Renal cortex interstitium (tissue), 11 donors: Measurements from ENCODE around the gene POLR2B. TPM values are rescaled to one million over a fixed set of nuclear protein-coding genes. Genes with fewer than 3 reads are reported as not detected.
A peak's percentile ranks its signal among the peaks of the same experiment; 100 is the strongest.

ENCODE experiments used
- DNase-seq, 11 donors: peaks; one replicate each; pipeline ENCODE4 v3.0.0-alpha.2; 2013; ENCODE audit warnings: low read depth in 9 of 11, low spot score in 4 of 11; ENCODE audit errors: extremely low read depth in 1 of 11
- polyA plus RNA-seq, 3 donors: library from polyadenylated mRNA; unstranded; fragments of 120-200 nt; gene quantifications; one replicate each; pipeline ENCODE4 v1.2.1, GENCODE V29; 2013; ENCODE audit not compliant: insufficient read length in 3 of 3

POLR2B gene
- polyA plus RNA-seq, 3 donors = 101 to 120 (median 104) TPM

DNA sequence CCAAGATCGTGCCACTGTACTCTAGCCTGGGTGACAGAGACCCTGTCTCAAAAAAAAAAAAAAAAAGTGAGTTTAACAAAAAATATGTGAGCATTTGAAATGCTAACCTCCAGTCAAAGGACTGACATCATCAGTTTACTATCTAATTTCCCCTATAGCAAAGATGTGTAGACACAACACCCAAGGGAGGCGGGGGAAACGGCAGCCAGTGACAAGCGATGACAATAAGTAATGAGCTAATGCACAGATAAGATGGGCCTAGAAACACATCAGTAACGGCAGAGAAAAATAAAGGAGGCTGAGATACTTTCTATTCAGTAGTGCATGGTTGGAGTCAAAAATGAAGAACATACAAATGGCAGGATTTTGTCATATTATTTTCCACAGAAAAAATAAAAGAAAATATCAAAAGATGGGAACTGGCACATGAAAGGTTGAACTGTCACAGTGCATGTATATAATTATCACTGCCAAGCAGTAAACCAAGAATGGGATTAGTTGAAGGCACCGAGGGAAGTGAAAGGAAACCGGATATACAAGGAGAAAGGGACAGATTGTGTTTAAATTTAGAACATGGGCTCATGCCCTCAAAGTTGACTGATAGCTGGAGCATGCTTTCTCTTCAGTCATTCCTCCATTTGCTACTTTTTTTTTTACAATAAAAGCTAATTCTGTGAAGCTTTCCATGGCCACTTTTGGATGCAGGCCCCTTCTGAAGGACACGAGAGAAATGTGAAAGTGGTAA lies 89.7 kb downstream of the POLR2B start:
- no peak for DNase-seq

DNA sequence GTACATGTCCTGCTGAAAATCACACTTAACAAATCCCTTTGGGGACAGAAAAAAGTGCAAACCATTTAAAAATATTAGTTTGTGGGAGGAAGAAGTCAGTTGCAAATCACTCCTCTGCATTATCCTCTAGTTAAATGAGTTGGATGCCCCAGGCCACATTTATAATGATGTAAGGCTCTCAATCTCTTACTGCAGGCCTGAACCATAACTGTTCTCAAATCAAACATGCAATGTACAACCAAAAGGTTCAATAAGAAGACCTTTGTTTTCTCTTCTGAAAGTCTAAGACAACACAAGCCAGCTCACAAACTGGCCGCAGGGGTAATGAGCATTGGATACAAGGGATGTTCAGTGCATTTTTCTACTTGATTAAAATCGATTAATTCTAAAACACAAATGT lies 91.8 kb downstream of the POLR2B start:
- DNase-seq = no peak

DNA sequence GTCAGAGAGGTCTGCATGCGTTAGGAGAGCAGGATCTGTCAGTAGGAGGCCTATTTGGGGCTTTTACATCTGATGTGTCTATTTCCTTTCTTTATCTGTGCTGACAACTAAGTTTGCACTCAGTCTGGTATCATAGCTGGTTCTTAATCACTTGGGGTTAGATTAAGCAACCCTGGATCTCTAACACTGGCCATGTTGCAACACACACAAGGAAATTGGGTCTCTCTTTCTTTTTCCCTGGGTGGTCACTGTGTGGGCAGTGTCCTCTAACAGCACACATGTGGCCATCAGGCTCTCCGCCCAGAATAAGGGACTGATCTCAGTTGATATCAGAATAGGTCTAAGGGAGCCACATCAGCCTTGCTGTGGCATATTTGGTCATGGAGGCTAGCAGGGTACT lies 92.6 kb downstream of the POLR2B start:
- DNase-seq = no peak

DNA sequence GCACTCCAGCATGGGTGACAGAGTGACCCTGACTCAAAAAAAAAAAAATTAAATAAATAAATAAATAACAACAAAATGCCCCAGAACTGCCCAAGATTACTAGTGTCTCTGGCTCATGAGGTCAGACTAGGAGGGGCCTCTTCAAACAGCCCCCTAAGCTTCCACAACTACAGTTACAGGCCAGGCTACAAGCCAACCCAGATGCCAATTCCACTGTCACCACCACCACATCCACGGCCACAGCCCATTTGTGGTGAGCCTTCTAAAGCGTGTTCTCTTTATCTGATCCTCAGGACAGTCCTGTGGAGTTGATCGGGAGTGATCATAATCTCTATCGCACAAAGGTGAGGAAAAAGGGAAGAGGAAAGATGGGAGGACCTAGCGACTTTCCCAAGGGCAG lies 94.9 kb downstream of the POLR2B start:
- DNase-seq = no peak

DNA sequence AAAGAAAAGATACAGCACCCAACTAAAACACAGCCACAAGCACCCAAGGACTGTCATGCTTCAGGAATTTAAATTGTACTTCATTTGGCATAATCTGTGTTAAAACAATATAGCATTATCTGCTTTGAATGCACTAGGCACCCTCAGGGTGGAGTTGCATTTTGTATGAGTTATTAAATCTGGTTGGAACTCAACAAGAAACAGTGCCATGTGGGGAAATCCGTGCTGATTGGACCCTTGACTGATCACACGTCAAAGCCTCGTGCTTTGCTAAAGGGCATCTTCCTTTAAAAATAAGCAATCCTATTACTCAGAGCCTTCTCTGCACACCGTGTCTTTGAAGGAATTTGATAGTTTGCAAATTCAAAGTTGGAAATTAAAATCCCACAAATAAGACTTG lies 96.0 kb downstream of the POLR2B start:
- no peak for DNase-seq

DNA sequence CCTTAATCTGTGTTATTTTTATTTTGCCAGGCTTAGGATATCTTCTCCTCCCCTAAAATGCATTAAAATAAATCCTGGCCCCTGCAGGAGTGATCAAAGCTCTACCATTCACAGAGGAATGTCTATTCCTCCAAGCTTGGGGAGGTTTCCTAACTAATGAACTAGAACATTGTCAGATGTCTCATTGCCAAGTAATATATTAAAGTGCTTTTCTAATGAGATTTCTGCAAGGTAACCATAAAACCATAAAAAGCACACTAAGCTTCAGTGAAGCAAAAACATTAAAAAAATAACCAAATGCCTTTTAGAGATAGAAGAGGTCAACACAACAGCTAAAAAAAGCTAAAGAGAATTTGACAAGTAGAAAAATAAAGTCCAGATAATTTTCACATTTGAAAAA lies 96.7 kb downstream of the POLR2B start:
- DNase-seq = no peak

DNA sequence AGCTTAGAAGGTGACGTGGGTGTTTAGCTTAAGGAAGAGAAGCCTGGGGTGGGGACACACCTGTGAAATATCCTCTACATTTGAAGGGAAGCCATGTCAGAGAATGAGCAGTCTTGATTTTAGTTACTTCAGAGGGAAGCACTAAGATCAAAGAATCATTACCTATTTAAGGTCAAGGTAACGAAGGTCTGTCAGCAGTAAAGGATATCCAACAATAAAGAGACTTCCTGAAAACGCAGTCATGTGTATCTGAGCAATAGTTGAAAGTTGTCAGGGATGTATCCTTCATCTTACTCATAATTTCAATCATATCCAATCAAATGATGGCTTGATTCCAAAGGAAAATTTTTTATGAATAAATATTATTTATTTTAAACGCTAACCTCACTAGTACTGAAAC lies 98.0 kb downstream of the POLR2B start:
- no peak for DNase-seq

DNA sequence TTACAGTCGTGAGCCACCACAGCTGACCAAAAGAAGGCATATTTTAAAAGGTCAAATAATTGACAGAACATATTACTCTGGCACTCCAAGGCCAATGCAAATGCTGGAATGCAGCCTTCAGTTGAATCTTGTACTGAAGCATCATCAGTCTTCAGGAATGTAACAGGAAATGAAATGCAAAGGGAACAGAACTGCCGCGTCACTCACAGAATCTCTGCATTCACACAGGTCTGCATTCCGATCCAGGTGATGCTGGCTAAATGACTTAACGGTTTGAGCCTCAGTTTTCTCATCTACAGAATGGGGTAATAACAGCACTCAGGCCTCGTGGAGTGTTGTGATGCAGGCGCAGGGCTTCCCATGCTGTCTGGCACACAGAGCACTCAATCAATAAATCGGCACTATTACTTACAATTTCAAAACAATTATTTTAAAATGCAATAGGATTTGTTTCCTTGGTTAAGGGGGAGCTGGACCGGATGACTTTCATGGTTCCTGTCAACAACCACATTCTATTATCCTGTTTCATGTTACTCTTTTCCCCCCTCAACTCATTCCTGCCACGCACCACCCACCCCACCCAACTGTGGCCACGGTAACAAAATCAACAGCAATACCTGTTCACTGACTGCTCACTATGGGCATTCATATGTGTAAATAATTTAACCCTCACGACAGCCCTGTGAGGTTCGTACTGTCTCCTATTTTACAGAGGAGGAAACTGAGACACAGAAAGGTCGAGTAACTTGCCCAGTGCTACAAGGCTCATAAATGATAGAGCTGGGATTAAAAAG lies 99.1 kb downstream of the POLR2B start:
- no peak for DNase-seq

DNA sequence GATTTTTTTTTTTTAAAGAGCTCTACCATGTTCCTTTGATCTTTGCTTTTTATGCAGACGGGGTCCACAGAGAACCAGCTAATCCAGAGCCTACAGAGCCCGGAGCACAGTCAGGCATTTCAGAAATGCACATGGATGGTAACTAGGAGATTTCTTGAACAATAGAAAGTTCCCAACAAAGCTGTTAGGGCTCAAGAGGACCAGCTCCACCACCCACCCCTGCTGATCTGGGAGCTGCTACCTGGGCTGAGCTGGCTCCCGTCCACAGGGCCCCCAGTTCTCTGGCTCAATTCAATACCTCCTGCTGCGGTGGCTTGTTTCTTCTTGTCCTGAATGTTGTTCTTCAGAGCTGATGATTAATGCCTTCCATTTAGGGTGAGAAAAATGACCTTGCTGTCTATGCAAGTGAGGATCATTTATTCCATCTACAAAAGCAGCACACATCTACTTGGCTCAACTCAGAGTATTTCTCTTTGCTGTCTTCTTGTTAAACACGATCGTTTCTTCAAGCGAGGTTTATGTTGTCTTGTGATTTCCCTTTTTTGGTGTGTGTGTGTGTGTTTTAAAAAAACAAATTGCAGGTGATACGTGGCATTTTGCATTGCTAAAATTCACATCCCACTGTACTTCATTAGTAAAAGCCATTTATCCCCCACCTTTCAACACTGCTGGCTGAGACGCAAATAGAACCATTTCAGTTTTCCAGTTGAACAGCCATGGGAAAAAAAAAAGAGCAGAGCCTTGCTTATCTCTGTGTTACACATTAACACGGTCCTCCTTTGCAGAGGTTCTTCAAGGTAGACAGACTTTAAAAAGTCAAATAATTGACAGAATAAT lies 100.2 kb downstream of the POLR2B start:
- DNase-seq = peak in 2 of 11 donors; percentile 48 to 76

Other genes starting within 250 kb of the POLR2B start
- gene SPINK2, start 157.2 kb upstream of the POLR2B start, polyA plus RNA-seq = under 1 TPM in 1 of 3 donors, not detected in 2; 0.26 TPM
- 10 to 100 TPM; 47.5 to 58.7 (median 53.3) TPM for gene REST, start 71.0 kb upstream of the POLR2B start, polyA plus RNA-seq
- gene NOA1, start 1.3 kb upstream of the POLR2B start, polyA plus RNA-seq = 10 to 100 TPM; 22.2 to 23.9 (median 22.7) TPM
- 100 to 1,000 TPM; 461 to 682 (median 487) TPM for gene IGFBP7, start 131.5 kb downstream of the POLR2B start, polyA plus RNA-seq